ENCODE data around the gene ITIH4.

- no peak for TF ChIP-seq GZF1 (CRISPR knock-in tag; IDR thresholded peaks at IDR 0.05)
- TF ChIP-seq BRD4 (CRISPR knock-in tag; IDR thresholded peaks at IDR 0.05) = no peak
Measured at GRCh38 chr3:52839268-52839575, 8.8 kb upstream of the ITIH4 start.

Data from HepG2 (cell line).